Astrocyte (in vitro differentiated cells and primary cell): ENCODE measurements around the gene MKRN3.

ENCODE experiments used
- EZH2 ChIP-seq: IDR thresholded peaks from 2 replicates; pipeline ENCODE4 v1.6.1; 2012; ENCODE audit warnings: mild to moderate bottlenecking, low read length, inconsistent platforms; ENCODE audit not compliant: insufficient read depth
- TF ChIP-seq, protein P1 (sequence below): IDR thresholded peaks from 2 replicates; pipeline ENCODE4 v1.5.1; 2011; ENCODE audit warnings: low read depth, mild to moderate bottlenecking, inconsistent platforms, low read length, moderate library complexity; ENCODE audit not compliant: insufficient read depth

GRCh38 chr15:23536659-23537058 is 28.8 kb upstream of the MKRN3 start:
- TF ChIP-seq, protein P1, sequence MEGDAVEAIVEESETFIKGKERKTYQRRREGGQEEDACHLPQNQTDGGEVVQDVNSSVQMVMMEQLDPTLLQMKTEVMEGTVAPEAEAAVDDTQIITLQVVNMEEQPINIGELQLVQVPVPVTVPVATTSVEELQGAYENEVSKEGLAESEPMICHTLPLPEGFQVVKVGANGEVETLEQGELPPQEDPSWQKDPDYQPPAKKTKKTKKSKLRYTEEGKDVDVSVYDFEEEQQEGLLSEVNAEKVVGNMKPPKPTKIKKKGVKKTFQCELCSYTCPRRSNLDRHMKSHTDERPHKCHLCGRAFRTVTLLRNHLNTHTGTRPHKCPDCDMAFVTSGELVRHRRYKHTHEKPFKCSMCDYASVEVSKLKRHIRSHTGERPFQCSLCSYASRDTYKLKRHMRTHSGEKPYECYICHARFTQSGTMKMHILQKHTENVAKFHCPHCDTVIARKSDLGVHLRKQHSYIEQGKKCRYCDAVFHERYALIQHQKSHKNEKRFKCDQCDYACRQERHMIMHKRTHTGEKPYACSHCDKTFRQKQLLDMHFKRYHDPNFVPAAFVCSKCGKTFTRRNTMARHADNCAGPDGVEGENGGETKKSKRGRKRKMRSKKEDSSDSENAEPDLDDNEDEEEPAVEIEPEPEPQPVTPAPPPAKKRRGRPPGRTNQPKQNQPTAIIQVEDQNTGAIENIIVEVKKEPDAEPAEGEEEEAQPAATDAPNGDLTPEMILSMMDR, result no peak
- no peak for TF ChIP-seq EZH2
